Measurements from ENCODE around the gene MBD6. TPM values are rescaled to one million over a fixed set of nuclear protein-coding genes. Genes with fewer than 3 reads are reported as not detected.
"Not testable (repeated sequence)": the region's sequence is repeated elsewhere in the genome, so short reads cannot be mapped to it uniquely, and the experiment has no call there.

Gene MBD6
- total RNA-seq, 1 donor from 2014 or later, result 78.0 TPM

GRCh38 chr12:57547288-57548012, 24.8 kb downstream of the MBD6 start:
- intact Hi-C loops (cut with micrococcal nuclease), result loop anchor here (1.0 to 5.0 kb wide), 8 partner anchors 25 to 205 kb away; partner anchors contain the start of genes CDK4, GLI1, MBD6 and OS9

- intact Hi-C loops (cut with micrococcal nuclease), result loop anchor here (5.0 kb wide), 1 partner anchor 194 kb away; no protein-coding TSS in a partner anchor
These were observed 25.3 kb downstream of the MBD6 start for GRCh38 chr12:57548013-57548315.

- intact Hi-C loops (cut with micrococcal nuclease), result loop anchor here (5.0 kb wide), 1 partner anchor 194 kb away; no protein-coding TSS in a partner anchor
These were observed 25.9 kb downstream of the MBD6 start for GRCh38 chr12:57548488-57548887.

GRCh38 chr12:57549203-57549908, 26.7 kb downstream of the MBD6 start:
- intact Hi-C loops (cut with micrococcal nuclease), result loop anchor here (5.0 kb wide), 1 partner anchor 193 kb away; no protein-coding TSS in a partner anchor

- intact Hi-C loops (cut with micrococcal nuclease), result loop anchor here (5.0 kb wide), 1 partner anchor 192 kb away; no protein-coding TSS in a partner anchor
These were observed 27.5 kb downstream of the MBD6 start, which contains the start of gene KIF5A for GRCh38 chr12:57549909-57550640. Gene KIF5A, plus strand, starts transcription at chr12:57550044. Its CDS starts 228 bp downstream, at chr12:57550272.

- intact Hi-C loops (cut with micrococcal nuclease), result no loop called here
These were observed 28.3 kb downstream of the MBD6 start for GRCh38 chr12:57550641-57551549.

GRCh38 chr12:57551637-57552305, 29.1 kb downstream of the MBD6 start:
- intact Hi-C loops (cut with micrococcal nuclease), result no loop called here

GRCh38 chr12:57552306-57552651, 29.7 kb downstream of the MBD6 start:
- intact Hi-C loops (cut with micrococcal nuclease), result no loop called here

- intact Hi-C loops (cut with micrococcal nuclease), result no loop called here
These were observed 30.2 kb downstream of the MBD6 start for GRCh38 chr12:57552835-57553313.

GRCh38 chr12:57553343-57554202, 30.9 kb downstream of the MBD6 start:
- intact Hi-C loops (cut with micrococcal nuclease), result no loop called here

GRCh38 chr12:57554453-57554852, 31.8 kb downstream of the MBD6 start:
- intact Hi-C loops (cut with micrococcal nuclease), result no loop called here

GRCh38 chr12:57554897-57555296, 32.3 kb downstream of the MBD6 start:
- intact Hi-C loops (cut with micrococcal nuclease), result no loop called here

GRCh38 chr12:57558864-57559263, 36.2 kb downstream of the MBD6 start:
- intact Hi-C loops (cut with micrococcal nuclease), result no loop called here

GRCh38 chr12:57560516-57560915, 37.9 kb downstream of the MBD6 start:
- intact Hi-C loops (cut with micrococcal nuclease), result no loop called here

- intact Hi-C loops (cut with micrococcal nuclease), result not testable (repeated sequence)
These were observed 38.5 kb downstream of the MBD6 start for GRCh38 chr12:57561117-57561516.

- intact Hi-C loops (cut with micrococcal nuclease), result no loop called here
These were observed 40.7 kb downstream of the MBD6 start for GRCh38 chr12:57563358-57563757.

GRCh38 chr12:57564178-57564740, 41.6 kb downstream of the MBD6 start:
- intact Hi-C loops (cut with micrococcal nuclease), result no loop called here

GRCh38 chr12:57568838-57569237, 46.2 kb downstream of the MBD6 start:
- intact Hi-C loops (cut with micrococcal nuclease), result no loop called here

- intact Hi-C loops (cut with micrococcal nuclease), result no loop called here
These were observed 47.2 kb downstream of the MBD6 start for GRCh38 chr12:57569858-57570257.

Measured in T-helper 2 cell treated with Interferon-gamma antibody and Interleukin-4, amounts not matched to agents 100 ng/mL and 5 ng/mL, for 36 hours (primary cell).